GM12878 (cell line): Measurements from ENCODE around the gene MRPL39. TPM values are rescaled to one million over a fixed set of nuclear protein-coding genes. Genes with fewer than 3 reads are reported as not detected.

Experiments used
- ATAC-seq: fragments of 200-7000 bp; cut with Tn5 transposase; 3 replicates; pipeline ENCODE4 v1.9.1; 2020; ENCODE audit warnings: mild to moderate bottlenecking, moderate library complexity
- BruUV-seq: library from RNA; stranded (reverse); fragments of 400-500 nt; replicated peaks from 2 replicates; lab custom pipeline; 2021; lab: Mats Ljungman, UMichigan
- CTCF ChIA-PET: fragments of 300-600 bp; sonication (Branson Sonifier 250); formaldehyde crosslinking; extraction: SDS; loops from one replicate; lab custom pipeline; 2021; ENCODE audit warnings: inconsistent platforms; lab: Yijun Ruan, JAX
- POLR2A ChIA-PET: fragments of 350-600 bp; formaldehyde crosslinking; extraction: SDS; loops from one replicate; lab custom pipeline; 2021; ENCODE audit warnings: inconsistent platforms; lab: Charles Lee
- RAD21 ChIA-PET: fragments of 300-600 bp; sonication (Branson Sonifier 250); formaldehyde crosslinking; loops from one replicate; lab custom pipeline; 2023; ENCODE audit warnings: antibody characterized with exemption; ENCODE audit not compliant: unreplicated experiment; lab: Charles Lee
- SMC1A ChIA-PET: fragments of 300-600 bp; sonication (Branson Sonifier 250); formaldehyde crosslinking; loops from one replicate; lab custom pipeline; 2023; ENCODE audit not compliant: unreplicated experiment, uncharacterized antibody; lab: Charles Lee
- DNase-seq: peaks from one replicate; pipeline ENCODE4 v3.0.0-alpha.2; 2011; ENCODE audit warnings: low read depth, low spot score
- FAIRE-seq: peaks from 3 replicates; lab custom pipeline; 2011; peaks lifted over from hg19 to GRCh38; lab: Jason Lieb, UNC
- H2AFZ ChIP-seq: 2 replicates; pipeline ENCODE4 v1.6.0; 2011; ENCODE audit warnings: low read depth, low read length, control low read depth; ENCODE audit not compliant: control insufficient read depth
- H3K27ac ChIP-seq: 2 replicates; pipeline ENCODE4 v1.5.1; 2011; ENCODE audit warnings: control low read depth; ENCODE audit not compliant: control insufficient read depth, insufficient read depth
- H3K27me3 ChIP-seq, 2 experiments: replicated peaks in 1 of 2; 2 replicates each; pipeline versions ENCODE4 v1.6.0 to v1.6.1; 2011; ENCODE audit warnings: low read length in 1 of 2; ENCODE audit not compliant: control insufficient read depth in 2 of 2, insufficient read depth in 2 of 2
- H3K36me3 ChIP-seq, 2 experiments: 2 replicates each; pipeline ENCODE4 v1.5.1; 2011; ENCODE audit warnings: low read length in 1 of 2; ENCODE audit not compliant: control insufficient read depth in 2 of 2, insufficient read depth in 2 of 2
- H3K4me1 ChIP-seq: 2 replicates; pipeline ENCODE4 v1.6.1; 2011; ENCODE audit warnings: mild to moderate bottlenecking, low read length, moderate library complexity, mixed read lengths; ENCODE audit not compliant: control insufficient read depth, insufficient read depth
- H3K4me2 ChIP-seq: 2 replicates; pipeline ENCODE4 v1.6.0; 2011; ENCODE audit warnings: control low read depth; ENCODE audit not compliant: control insufficient read depth, insufficient read depth
- H3K4me3 ChIP-seq: fragments of 200-600 bp; sonication (generic); 2 replicates; pipeline ENCODE4 v1.5.1; 2016
- H3K79me2 ChIP-seq: 2 replicates; pipeline ENCODE4 v1.6.0; 2011; ENCODE audit warnings: low read length; ENCODE audit not compliant: control insufficient read depth, insufficient read depth
- H3K9ac ChIP-seq: 2 replicates; pipeline ENCODE4 v1.8.0; 2011; ENCODE audit warnings: low read length, control low read depth, mixed read lengths; ENCODE audit not compliant: control insufficient read depth, insufficient read depth
- H3K9me3 ChIP-seq: replicated peaks from 3 replicates; pipeline ENCODE4 v1.5.1; 2011; ENCODE audit warnings: mild to moderate bottlenecking, low read length; ENCODE audit not compliant: control insufficient read depth, insufficient read depth
- H4K20me1 ChIP-seq: 2 replicates; pipeline ENCODE4 v1.6.0; 2011; ENCODE audit not compliant: control insufficient read depth, insufficient read depth
- ESRRA ChIP-seq: IDR thresholded peaks from 2 replicates; pipeline ENCODE4 v1.6.1; 2012; ENCODE audit warnings: mild to moderate bottlenecking, low read length, improper control_type of control experiment
- ETV6 ChIP-seq, 2 experiments: fragments of 450-650 bp in 1 of 2; IDR thresholded peaks in 1 of 2; conservative IDR thresholded peaks in 1 of 2; 2 replicates each; pipeline ENCODE4 v1.6.1; 2014; ENCODE audit warnings: antibody characterized with exemption in 1 of 2, borderline replicate concordance in 1 of 2, low read depth in 1 of 2, mild to moderate bottlenecking in 1 of 2, moderate library complexity in 1 of 2
- PML ChIP-seq: IDR thresholded peaks from 2 replicates; pipeline ENCODE4 v1.6.1; 2012; ENCODE audit warnings: low read length, inconsistent platforms
- POLR2AphosphoS5 ChIP-seq: IDR thresholded peaks from 2 replicates; pipeline ENCODE4 v1.6.1; 2011; ENCODE audit warnings: mild to moderate bottlenecking, low read length, inconsistent platforms
- POU2F2 ChIP-seq: IDR thresholded peaks from 3 replicates; pipeline ENCODE4 v1.6.1; 2011; ENCODE audit warnings: low read depth, mild to moderate bottlenecking, low read length, borderline replicate concordance
- TCF3 ChIP-seq: IDR thresholded peaks from 2 replicates; pipeline ENCODE4 v1.6.1; 2012; ENCODE audit warnings: low read depth, mild to moderate bottlenecking, low read length, borderline replicate concordance; ENCODE audit not compliant: insufficient read depth
- ZNF622 ChIP-seq: fragments of 450-650 bp; IDR thresholded peaks from 2 replicates; pipeline ENCODE4 v1.6.1; 2017; ENCODE audit warnings: mild to moderate bottlenecking, inconsistent platforms
- WGBS: methylation state at CpG from one replicate; pipeline ENCODE4 v1.1.6; 2016; ENCODE audit warnings: low lambda C conversion rate; ENCODE audit not compliant: insufficient replicate concordance, insufficient coverage; ENCODE audit errors: missing lambda C conversion rate; 5-methylcytosine and 5-hydroxymethylcytosine counted together
- in situ Hi-C: fragments of 300-500 bp; cut with MboI; formaldehyde crosslinking; loops from 9 replicates; pipeline ENCODE4 v1.14.3; 2018; ENCODE audit warnings: mixed read lengths
- intact Hi-C: fragments of 100-400 bp; cut with micrococcal nuclease; formaldehyde crosslinking; loops from one replicate; pipeline ENCODE4 v1.14.2; 2022; ENCODE audit not compliant: unreplicated experiment
- polyA plus RNA-seq, 11 experiments: library from polyadenylated mRNA; depleted of rRNA in 4 of 11; unstranded in 6 of 11; stranded (reverse) in 5 of 11; fragments of >200 nt; fragmentation: Nextera tagmentation in 4 of 11; fragmentation: Illumina TruSeq in 1 of 11; extraction: Ambion mirVana in 4 of 11; extraction: Trizol in 1 of 11; gene quantifications; 1 replicate in 1 of 11; 2 replicates in 10 of 11; pipeline versions ENCODE4 v1.2.1 to v1.2.3, GENCODE V29; 2011 to 2016; ENCODE audit warnings: inconsistent platforms in 2 of 11, missing spikeins in 2 of 11, low read depth in 1 of 11
- total RNA-seq, 4 experiments: library from RNA; depleted of rRNA in 3 of 4; stranded (reverse); fragments of >200 nt in 3 of 4; fragmentation: Illumina TruSeq in 1 of 4; extraction: Trizol in 1 of 4; gene quantifications; 2 replicates each; pipeline versions ENCODE4 v1.2.1 to v1.2.3, GENCODE V29; 2013 to 2021
- TF ChIP-seq, protein P1 (sequence below): IDR thresholded peaks from 2 replicates; pipeline ENCODE4 v1.6.1; 2012; ENCODE audit warnings: low read depth, low read length, improper control_type of control experiment
- TF ChIP-seq, protein P2 (sequence below): fragments of 450-650 bp; IDR thresholded peaks from 2 replicates; pipeline ENCODE4 v1.6.1; 2017; ENCODE audit warnings: mild to moderate bottlenecking, low read depth, inconsistent platforms; ENCODE audit not compliant: poor library complexity, severe bottlenecking

MRPL39 gene
- total and polyA plus RNA-seq, 10 of the 15 experiments (the other 5 are each of a cell fraction or from before 2014, with no cell fraction given), result 68.8 to 292 (median 120) TPM

DNA sequence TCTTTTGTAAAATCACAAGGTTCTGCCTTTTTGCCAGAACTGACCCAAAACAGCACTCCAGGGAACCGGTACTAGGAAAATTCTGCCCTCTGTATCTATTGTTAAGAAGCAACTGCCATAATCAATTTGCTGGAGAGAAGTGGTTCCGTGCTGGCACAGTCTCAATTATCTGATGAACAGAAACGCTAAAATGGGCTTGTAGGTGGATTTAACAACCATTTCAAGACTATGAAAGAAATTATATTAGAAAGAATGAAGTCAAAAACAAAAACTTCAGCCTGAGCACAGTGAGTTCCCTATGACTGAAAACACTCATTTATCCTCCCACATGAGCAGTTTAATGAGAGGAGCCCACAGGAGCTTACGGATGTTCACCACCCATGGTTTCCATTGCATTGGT, 36.2 kb upstream of the MRPL39 start:
- H3K27me3 ChIP-seq, result no peaks in the 10 kb centered on the region; a peak in 2 of 4 replicates
- H2AFZ ChIP-seq, result no peak overlapping the region
- 0 out of 2 replicates have a peak, but pooled peaks cover 2% of the 10 kb centered on the region for H3K4me1 ChIP-seq
- in situ Hi-C loops, result no loop called here
- CTCF ChIA-PET, result interaction anchor here (0.9 kb wide), 1 partner anchor 158 kb away, joined by 3 read pairs; no protein-coding TSS in a partner anchor
- WGBS, result 86% methylated on average over 4 of the region's 4 CpGs
- DNase-seq (no peak), ATAC-seq (no peak), FAIRE-seq (no peak)
- H3K4me3 ChIP-seq, result no peak overlapping the region
- no peak overlapping the region for H3K4me2 ChIP-seq
- TF ChIP-seq POU2F2 (no peak), ETV6 (conservative IDR thresholded peaks at IDR 0.05 in 1 of 2, IDR thresholded peaks at IDR 0.05 in 1 of 2; ENCODE audit: borderline replicate concordance in 1 of 2, low read depth in 1 of 2) (no peak), ZNF622 (no peak), TCF3 (no peak), PML (no peak), ESRRA (no peak), POLR2AphosphoS5 (no peak)
- TF ChIP-seq, protein P1, sequence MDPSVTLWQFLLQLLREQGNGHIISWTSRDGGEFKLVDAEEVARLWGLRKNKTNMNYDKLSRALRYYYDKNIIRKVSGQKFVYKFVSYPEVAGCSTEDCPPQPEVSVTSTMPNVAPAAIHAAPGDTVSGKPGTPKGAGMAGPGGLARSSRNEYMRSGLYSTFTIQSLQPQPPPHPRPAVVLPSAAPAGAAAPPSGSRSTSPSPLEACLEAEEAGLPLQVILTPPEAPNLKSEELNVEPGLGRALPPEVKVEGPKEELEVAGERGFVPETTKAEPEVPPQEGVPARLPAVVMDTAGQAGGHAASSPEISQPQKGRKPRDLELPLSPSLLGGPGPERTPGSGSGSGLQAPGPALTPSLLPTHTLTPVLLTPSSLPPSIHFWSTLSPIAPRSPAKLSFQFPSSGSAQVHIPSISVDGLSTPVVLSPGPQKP, result no peak
- TF ChIP-seq, protein P2, sequence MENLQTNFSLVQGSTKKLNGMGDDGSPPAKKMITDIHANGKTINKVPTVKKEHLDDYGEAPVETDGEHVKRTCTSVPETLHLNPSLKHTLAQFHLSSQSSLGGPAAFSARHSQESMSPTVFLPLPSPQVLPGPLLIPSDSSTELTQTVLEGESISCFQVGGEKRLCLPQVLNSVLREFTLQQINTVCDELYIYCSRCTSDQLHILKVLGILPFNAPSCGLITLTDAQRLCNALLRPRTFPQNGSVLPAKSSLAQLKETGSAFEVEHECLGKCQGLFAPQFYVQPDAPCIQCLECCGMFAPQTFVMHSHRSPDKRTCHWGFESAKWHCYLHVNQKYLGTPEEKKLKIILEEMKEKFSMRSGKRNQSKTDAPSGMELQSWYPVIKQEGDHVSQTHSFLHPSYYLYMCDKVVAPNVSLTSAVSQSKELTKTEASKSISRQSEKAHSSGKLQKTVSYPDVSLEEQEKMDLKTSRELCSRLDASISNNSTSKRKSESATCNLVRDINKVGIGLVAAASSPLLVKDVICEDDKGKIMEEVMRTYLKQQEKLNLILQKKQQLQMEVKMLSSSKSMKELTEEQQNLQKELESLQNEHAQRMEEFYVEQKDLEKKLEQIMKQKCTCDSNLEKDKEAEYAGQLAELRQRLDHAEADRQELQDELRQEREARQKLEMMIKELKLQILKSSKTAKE, result no peak
- H3K9ac ChIP-seq, result no peak overlapping the region
- no TSS peak for BruUV-seq
- H3K27ac ChIP-seq, result no peak overlapping the region
- RAD21 ChIA-PET, result no interaction called here
- H3K79me2 ChIP-seq, result no peaks in the 10 kb centered on the region; the same call in 1 of the 2 replicates
- SMC1A ChIA-PET, result interaction anchor here (0.9 to 1.3 kb wide), 2 partner anchors 16 to 50 kb away, joined by 3 read pairs; no protein-coding TSS in a partner anchor
- no peaks in the 10 kb centered on the region for H3K9me3 ChIP-seq
- POLR2A ChIA-PET, result no interaction called here
- no peaks in the 10 kb centered on the region for H3K36me3 ChIP-seq
- H4K20me1 ChIP-seq, result no peaks in the 10 kb centered on the region
- intact Hi-C loops, result no loop called here
